ENCODE data around the gene TOMM5.

DNA sequence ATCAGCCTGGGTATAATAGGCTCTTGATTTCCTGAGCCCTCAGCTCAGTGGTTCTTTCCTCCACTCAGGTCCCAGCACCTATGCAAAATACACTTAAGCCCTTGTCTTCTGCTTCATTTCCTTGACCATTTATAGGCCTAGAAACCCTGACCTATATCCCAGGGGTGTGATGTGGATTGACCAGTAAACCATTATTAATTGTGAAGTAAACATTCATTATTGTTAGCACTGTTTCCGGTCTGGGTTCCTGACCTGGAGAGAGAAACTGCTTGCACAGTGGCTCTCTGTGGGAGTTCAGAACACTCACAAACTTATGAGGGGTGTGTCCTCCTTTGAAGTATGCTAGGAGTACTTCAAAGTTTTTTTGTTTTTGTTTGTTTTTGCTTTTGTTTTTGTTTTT lies 19.6 kb upstream of the TOMM5 start:
- TF ChIP-seq, protein P1, sequence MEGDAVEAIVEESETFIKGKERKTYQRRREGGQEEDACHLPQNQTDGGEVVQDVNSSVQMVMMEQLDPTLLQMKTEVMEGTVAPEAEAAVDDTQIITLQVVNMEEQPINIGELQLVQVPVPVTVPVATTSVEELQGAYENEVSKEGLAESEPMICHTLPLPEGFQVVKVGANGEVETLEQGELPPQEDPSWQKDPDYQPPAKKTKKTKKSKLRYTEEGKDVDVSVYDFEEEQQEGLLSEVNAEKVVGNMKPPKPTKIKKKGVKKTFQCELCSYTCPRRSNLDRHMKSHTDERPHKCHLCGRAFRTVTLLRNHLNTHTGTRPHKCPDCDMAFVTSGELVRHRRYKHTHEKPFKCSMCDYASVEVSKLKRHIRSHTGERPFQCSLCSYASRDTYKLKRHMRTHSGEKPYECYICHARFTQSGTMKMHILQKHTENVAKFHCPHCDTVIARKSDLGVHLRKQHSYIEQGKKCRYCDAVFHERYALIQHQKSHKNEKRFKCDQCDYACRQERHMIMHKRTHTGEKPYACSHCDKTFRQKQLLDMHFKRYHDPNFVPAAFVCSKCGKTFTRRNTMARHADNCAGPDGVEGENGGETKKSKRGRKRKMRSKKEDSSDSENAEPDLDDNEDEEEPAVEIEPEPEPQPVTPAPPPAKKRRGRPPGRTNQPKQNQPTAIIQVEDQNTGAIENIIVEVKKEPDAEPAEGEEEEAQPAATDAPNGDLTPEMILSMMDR (IDR thresholded peaks at IDR 0.05) = no peak
- TF ChIP-seq ZFX (IDR thresholded peaks at IDR 0.05; ENCODE audit: borderline replicate concordance) = no peak

All from 22Rv1 (cell line).